Measurements from ENCODE around the gene FKBP1B. TPM values are rescaled to one million over a fixed set of nuclear protein-coding genes. Genes with fewer than 3 reads are reported as not detected.

Gene FKBP1B
- total RNA-seq (1 to 10 TPM; 2.5 to 3.7 TPM), polyA plus RNA-seq (5.3 TPM)

- Mint-ChIP-seq H3K36me3 (peaks cover 0 to 3% (median 0%) of the 10 kb centered on the region in 3 donors), H3K27me3 (peaks cover 0 to 2% of the 10 kb centered on the region in 2 donors), H3K4me3 (peak within 1 kb of the TSS in 2 of 7 donors; percentile 82 to 92), H3K4me1 (peaks cover 22 to 36% (median 35%) of the 10 kb centered on the region in 3 donors), H3K9me3 (no peaks in the 10 kb centered on the region), H3K27ac (peak within 1 kb of the TSS in 4 of 8 donors; percentile 22 to 61 (median 52))
- no peaks in the 10 kb centered on the region for H3K36me3 ChIP-seq (ENCODE audit: insufficient read depth, low read length)
- peak within 1 kb of the TSS; percentile 51 for H3K4me3 ChIP-seq (ENCODE audit: low read length)
- peaks cover 7% of the 10 kb centered on the region for H3K27me3 ChIP-seq (ENCODE audit: insufficient read depth, low read length, poor library complexity, severe bottlenecking)
- peak; percentile 34 to 79 (median 62) for DNase-seq
- ChIA-PET POLR2A (interaction anchor here (1.1 to 1.4 kb wide), 2 partner anchors 27 to 123 kb away, joined by 3 to 7 read pairs; partner anchors contain the start of gene ATAD2B), CTCF (interaction anchor here (2.5 to 3.2 kb wide), 2 partner anchors 35 to 123 kb away, joined by 11 to 14 read pairs; partner anchors contain the start of genes ATAD2B and TP53I3)
- no peaks in the 10 kb centered on the region for H3K9me3 ChIP-seq (ENCODE audit: low read length)
- H3K4me1 ChIP-seq (ENCODE audit: insufficient read depth, low read length) = peaks cover 22% of the 10 kb centered on the region
- no peak within 1 kb of the TSS for H3K27ac ChIP-seq (ENCODE audit: low read depth, low read length)
Measured at GRCh38 chr2:24049485-24050021, at the start of gene FKBP1B. Gene FKBP1B, plus strand, starts transcription at chr2:24049741. Its CDS starts 109 bp downstream, at chr2:24049850.

DNA sequence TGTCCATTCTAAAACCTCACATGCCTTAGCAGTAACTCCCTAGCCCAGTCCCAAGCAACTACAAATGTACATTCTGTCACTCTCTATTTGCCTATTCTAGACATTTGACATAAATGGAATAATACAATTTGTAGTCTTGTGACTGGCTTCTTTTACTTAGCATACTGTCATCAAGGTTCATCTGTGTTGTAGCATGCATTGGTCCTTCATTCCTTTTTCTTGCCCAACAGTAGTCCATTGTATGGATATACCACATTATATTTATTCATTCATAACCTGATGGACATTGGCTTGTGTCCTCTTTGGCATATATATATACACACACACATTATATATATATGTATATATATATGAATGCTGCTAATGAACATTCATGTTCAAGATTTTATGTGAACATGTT lies 41.8 kb upstream of the FKBP1B start:
- H3K27me3 Mint-ChIP-seq = peaks cover 23 to 31% of the 10 kb centered on the region in 2 donors
- Histone ChIP-seq H3K4me3 (ENCODE audit: low read length) (no peak overlapping the region), H3K27ac (ENCODE audit: low read depth, low read length) (no peak overlapping the region), H3K36me3 (ENCODE audit: insufficient read depth, low read length) (no peaks in the 10 kb centered on the region), H3K9me3 (ENCODE audit: low read length) (no peaks in the 10 kb centered on the region), H3K27me3 (ENCODE audit: insufficient read depth, low read length, poor library complexity, severe bottlenecking) (peaks cover 10% of the 10 kb centered on the region), H3K4me1 (ENCODE audit: insufficient read depth, low read length) (no peaks in the 10 kb centered on the region)
- DNase-seq = no peak
- H3K4me3 Mint-ChIP-seq = no peak overlapping the region
- ChIA-PET POLR2A (no interaction called here), CTCF (no interaction called here)
- H3K9me3 Mint-ChIP-seq = no peaks in the 10 kb centered on the region
- H3K27ac Mint-ChIP-seq = no peak overlapping the region
- peaks cover 0 to 4% (median 0%) of the 10 kb centered on the region in 3 donors for H3K36me3 Mint-ChIP-seq
- H3K4me1 Mint-ChIP-seq = peaks cover 9 to 15% (median 9%) of the 10 kb centered on the region in 3 donors

GRCh38 chr2:24008672-24009366 lies 40.7 kb upstream of the FKBP1B start:
- Histone ChIP-seq H3K27ac (ENCODE audit: low read depth, low read length) (peak overlapping the region; percentile 82), H3K4me3 (ENCODE audit: low read length) (no peak overlapping the region), H3K4me1 (ENCODE audit: insufficient read depth, low read length) (no peaks in the 10 kb centered on the region), H3K9me3 (ENCODE audit: low read length) (no peaks in the 10 kb centered on the region), H3K36me3 (ENCODE audit: insufficient read depth, low read length) (no peaks in the 10 kb centered on the region), H3K27me3 (ENCODE audit: insufficient read depth, low read length, poor library complexity, severe bottlenecking) (peaks cover 10% of the 10 kb centered on the region)
- Mint-ChIP-seq H3K27ac (no peak overlapping the region), H3K4me3 (peak overlapping the region in 4 of 7 donors; percentile 18 to 55 (median 34)), H3K4me1 (peaks cover 9 to 15% (median 9%) of the 10 kb centered on the region in 3 donors), H3K9me3 (no peaks in the 10 kb centered on the region), H3K27me3 (peaks cover 25 to 41% of the 10 kb centered on the region in 2 donors), H3K36me3 (no peaks in the 10 kb centered on the region)
- no peak for DNase-seq
- ChIA-PET POLR2A (no interaction called here), CTCF (no interaction called here)

DNA sequence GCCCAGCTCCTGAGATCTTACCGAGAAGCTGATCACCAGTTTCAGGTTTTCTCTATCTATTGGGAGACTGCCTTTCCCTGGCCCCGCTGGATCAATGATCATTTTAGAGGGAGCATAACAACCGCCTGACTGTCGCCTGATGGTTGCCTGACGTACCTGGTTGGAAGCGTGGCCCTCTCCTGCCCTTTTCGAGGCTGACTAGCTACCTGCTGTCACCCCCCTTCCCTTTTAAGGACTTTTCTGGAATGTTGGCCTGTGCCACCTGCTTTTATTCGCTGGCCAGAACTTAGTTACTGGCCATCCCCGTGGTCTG lies 40.2 kb upstream of the FKBP1B start:
- Histone ChIP-seq H3K36me3 (ENCODE audit: insufficient read depth, low read length) (no peaks in the 10 kb centered on the region), H3K27me3 (ENCODE audit: insufficient read depth, low read length, poor library complexity, severe bottlenecking) (peaks cover 10% of the 10 kb centered on the region), H3K4me3 (ENCODE audit: low read length) (no peak overlapping the region), H3K9me3 (ENCODE audit: low read length) (no peaks in the 10 kb centered on the region), H3K27ac (ENCODE audit: low read depth, low read length) (peak overlapping the region; percentile 82), H3K4me1 (ENCODE audit: insufficient read depth, low read length) (no peaks in the 10 kb centered on the region)
- H3K4me1 Mint-ChIP-seq = peaks cover 9 to 15% (median 9%) of the 10 kb centered on the region in 3 donors
- no peaks in the 10 kb centered on the region for H3K9me3 Mint-ChIP-seq
- no peak for DNase-seq
- H3K27ac Mint-ChIP-seq = peak overlapping the region in 1 of 8 donors; percentile 19
- ChIA-PET CTCF (no interaction called here), POLR2A (no interaction called here)
- peaks cover 25 to 42% of the 10 kb centered on the region in 2 donors for H3K27me3 Mint-ChIP-seq
- peak overlapping the region in 3 of 7 donors; percentile 18 to 55 (median 26) for H3K4me3 Mint-ChIP-seq
- H3K36me3 Mint-ChIP-seq = no peaks in the 10 kb centered on the region

DNA sequence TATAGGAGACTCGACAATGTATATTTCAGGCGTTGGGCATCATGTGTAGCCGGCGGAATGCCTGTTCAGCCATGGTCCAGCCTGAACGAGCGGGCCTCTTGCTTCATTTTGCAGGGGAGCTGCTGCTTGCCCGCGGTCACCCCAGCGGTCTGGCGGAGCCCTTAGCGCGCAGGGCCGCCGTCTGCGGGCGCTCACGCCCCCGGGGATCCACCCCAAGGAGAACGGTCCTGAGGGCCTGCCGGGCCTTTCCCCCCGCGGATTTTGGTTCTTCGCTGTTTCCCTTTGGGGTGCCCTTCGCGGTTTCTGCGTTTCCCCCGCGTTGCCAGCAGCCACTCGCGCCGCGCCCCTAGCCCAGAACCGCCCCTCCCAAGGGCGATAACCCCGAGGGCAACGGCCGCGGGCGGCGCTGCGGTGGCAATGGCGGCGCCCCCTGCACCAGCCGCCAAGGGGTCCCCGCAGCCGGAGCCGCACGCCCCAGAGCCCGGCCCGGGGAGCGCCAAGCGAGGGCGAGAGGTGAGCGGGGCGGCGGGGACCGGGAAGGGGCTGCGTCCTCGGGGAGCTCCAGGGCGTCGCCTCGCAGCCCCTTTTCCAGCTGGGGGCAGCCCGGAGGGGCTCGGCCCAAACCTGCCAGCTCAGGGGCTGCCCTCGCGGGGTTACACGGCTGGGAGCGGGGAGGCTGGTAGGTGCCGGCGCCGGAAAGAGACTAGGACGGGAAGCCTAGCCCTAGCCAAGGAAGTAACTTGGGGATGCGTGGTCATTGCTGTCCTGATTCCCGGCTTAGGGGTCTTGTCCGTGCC lies 39.7 kb upstream of the FKBP1B start, which contains the start of gene MFSD2B:
Gene MFSD2B (plus strand): TSS at position 406 of the 797 bp plus-strand sequence. CDS start 12 bp downstream, at position 418.
- Histone ChIP-seq H3K27ac (ENCODE audit: low read depth, low read length) (peak within 1 kb of the TSS; percentile 82), H3K36me3 (ENCODE audit: insufficient read depth, low read length) (no peaks in the 10 kb centered on the region), H3K27me3 (ENCODE audit: insufficient read depth, low read length, poor library complexity, severe bottlenecking) (peaks cover 10% of the 10 kb centered on the region), H3K4me3 (ENCODE audit: low read length) (no peak within 1 kb of the TSS), H3K4me1 (ENCODE audit: insufficient read depth, low read length) (no peaks in the 10 kb centered on the region), H3K9me3 (ENCODE audit: low read length) (no peaks in the 10 kb centered on the region)
- Mint-ChIP-seq H3K27me3 (peaks cover 25 to 46% of the 10 kb centered on the region in 2 donors), H3K9me3 (no peaks in the 10 kb centered on the region), H3K27ac (peak within 1 kb of the TSS in 1 of 8 donors; percentile 81), H3K36me3 (peaks cover 0 to 1% (median 0%) of the 10 kb centered on the region in 3 donors), H3K4me3 (peak within 1 kb of the TSS in 4 of 7 donors; percentile 18 to 55 (median 34)), H3K4me1 (peaks cover 9 to 15% (median 9%) of the 10 kb centered on the region in 3 donors)
- ChIA-PET POLR2A (no interaction called here), CTCF (no interaction called here)
- DNase-seq = no peak

DNA sequence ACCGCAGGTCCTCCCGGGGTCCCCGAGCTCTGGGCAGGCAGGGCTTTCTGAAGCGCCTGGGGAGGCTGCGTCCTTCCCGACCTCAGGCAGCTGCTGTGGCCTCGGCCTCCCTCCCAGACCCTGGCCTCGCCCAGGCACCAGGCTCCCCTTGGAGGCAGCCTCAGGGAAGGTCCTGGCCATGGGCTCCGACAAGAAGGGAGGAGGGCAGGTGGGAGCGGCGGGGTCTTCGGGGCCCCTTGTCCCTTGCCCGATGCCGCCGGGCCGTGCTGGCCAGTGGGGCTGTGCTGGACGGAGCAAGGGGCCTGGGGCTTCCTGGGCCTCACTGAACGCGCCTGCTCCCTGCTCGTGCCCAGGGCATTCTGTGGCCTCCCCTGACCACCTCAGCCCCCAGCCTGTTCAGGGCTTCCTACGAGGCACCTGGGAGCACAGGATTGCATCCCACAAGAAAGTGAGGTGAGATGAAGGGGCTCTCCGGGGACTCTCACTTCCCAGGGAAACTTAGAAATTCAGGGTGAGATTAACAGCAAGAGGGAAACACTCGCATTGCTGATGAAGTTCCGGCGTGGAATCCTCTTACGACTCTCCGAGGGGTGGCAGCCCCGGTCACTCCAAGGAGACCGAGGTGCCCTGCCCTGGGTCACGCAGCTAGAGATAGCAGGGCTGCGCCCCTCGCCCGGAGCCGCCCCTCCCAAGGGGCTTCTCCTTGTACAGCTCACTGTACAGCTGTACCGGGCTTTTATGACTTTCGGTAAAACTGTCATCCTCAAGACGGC lies 38.9 kb upstream of the FKBP1B start:
- peaks cover 9 to 15% (median 9%) of the 10 kb centered on the region in 3 donors for H3K4me1 Mint-ChIP-seq
- DNase-seq = no peak
- ChIA-PET CTCF (no interaction called here), POLR2A (no interaction called here)
- H3K9me3 Mint-ChIP-seq = no peaks in the 10 kb centered on the region
- H3K36me3 Mint-ChIP-seq = peaks cover 0 to 1% (median 0%) of the 10 kb centered on the region in 3 donors
- peaks cover 10% of the 10 kb centered on the region for H3K27me3 ChIP-seq (ENCODE audit: insufficient read depth, low read length, poor library complexity, severe bottlenecking)
- peak overlapping the region; percentile 82 for H3K27ac ChIP-seq (ENCODE audit: low read depth, low read length)
- H3K27me3 Mint-ChIP-seq = peaks cover 25 to 46% of the 10 kb centered on the region in 2 donors
- H3K27ac Mint-ChIP-seq = peak overlapping the region in 1 of 8 donors; percentile 81
- no peak overlapping the region for H3K4me3 ChIP-seq (ENCODE audit: low read length)
- peak overlapping the region in 2 of 7 donors; percentile 23 to 24 for H3K4me3 Mint-ChIP-seq
- no peaks in the 10 kb centered on the region for H3K36me3 ChIP-seq (ENCODE audit: insufficient read depth, low read length)
- no peaks in the 10 kb centered on the region for H3K9me3 ChIP-seq (ENCODE audit: low read length)
- no peaks in the 10 kb centered on the region for H3K4me1 ChIP-seq (ENCODE audit: insufficient read depth, low read length)

GRCh38 chr2:24011250-24012104 lies 38.1 kb upstream of the FKBP1B start:
- ChIA-PET POLR2A (no interaction called here), CTCF (no interaction called here)
- Histone ChIP-seq H3K4me3 (ENCODE audit: low read length) (no peak overlapping the region), H3K27ac (ENCODE audit: low read depth, low read length) (peak overlapping the region; percentile 82), H3K4me1 (ENCODE audit: insufficient read depth, low read length) (no peaks in the 10 kb centered on the region), H3K9me3 (ENCODE audit: low read length) (no peaks in the 10 kb centered on the region), H3K36me3 (ENCODE audit: insufficient read depth, low read length) (no peaks in the 10 kb centered on the region), H3K27me3 (ENCODE audit: insufficient read depth, low read length, poor library complexity, severe bottlenecking) (peaks cover 10% of the 10 kb centered on the region)
- Mint-ChIP-seq H3K27me3 (peaks cover 25 to 46% of the 10 kb centered on the region in 2 donors), H3K27ac (peak overlapping the region in 1 of 8 donors; percentile 35), H3K4me3 (peak overlapping the region in 2 of 7 donors; percentile 7 to 30), H3K9me3 (no peaks in the 10 kb centered on the region), H3K4me1 (peaks cover 9 to 15% (median 9%) of the 10 kb centered on the region in 3 donors), H3K36me3 (peaks cover 0 to 1% (median 0%) of the 10 kb centered on the region in 3 donors)
- DNase-seq = no peak
